Kasumi-1 (cell line): ENCODE data around the gene WNT7A.

ENCODE experiments used
- DNase-seq, 2 experiments: peaks; one replicate each; lab custom pipeline; 2025; lab: John Stamatoyannopoulos, UW

Gene WNT7A

DNA sequence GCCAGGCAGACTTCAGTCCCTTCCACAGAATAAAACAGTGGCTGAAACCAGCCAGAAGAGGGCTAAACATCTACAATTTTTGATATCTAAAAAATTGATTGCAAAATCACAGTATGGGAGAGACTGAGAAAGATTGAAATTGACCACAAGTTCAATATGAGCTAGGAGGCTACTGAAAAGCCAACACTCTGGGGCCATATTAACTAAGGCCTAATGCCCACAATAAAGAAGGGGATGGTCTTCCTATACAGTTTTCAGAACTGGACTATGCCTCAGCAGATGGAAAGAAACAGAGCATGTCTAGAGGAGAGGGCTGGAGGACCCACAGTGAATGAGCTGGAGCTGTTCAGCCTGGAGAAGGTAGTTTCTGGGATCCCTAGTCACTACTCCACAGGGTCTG lies 53.2 kb downstream of the WNT7A start:
- no peak for DNase-seq

DNA sequence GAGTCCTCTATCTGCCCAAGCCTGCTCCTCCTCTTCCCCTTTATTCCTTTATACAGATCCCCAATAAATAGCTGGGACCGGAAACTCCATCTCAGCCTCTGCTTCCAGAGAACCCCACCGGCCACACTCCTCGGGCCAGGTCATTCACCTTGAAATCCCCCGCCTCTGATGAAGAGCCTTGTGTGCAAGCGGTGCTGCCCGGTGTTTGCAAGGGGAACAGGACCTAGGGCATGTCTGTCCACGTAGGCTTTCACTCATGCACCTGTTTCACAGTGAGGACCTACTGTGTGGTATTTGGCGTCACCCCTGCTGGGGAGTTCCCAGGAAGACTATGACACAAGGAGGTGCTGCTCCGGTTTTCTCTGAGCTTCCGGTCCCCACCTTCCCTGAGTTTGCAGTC lies 54.0 kb downstream of the WNT7A start:
- DNase-seq = no peak

DNA sequence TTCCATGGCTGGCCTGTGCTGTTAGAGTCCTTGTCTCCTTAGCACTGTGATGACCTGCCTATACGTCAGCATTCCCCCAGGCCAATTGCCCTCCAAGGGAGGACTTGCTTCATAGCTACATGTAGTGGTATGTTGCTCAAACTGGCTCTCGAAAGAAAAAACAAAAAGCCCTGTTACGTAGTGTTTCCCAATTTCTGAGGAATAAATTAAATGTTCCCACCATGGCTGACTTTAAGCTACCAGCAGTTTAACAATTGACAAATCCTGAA lies 54.6 kb downstream of the WNT7A start:
- DNase-seq = no peak

DNA sequence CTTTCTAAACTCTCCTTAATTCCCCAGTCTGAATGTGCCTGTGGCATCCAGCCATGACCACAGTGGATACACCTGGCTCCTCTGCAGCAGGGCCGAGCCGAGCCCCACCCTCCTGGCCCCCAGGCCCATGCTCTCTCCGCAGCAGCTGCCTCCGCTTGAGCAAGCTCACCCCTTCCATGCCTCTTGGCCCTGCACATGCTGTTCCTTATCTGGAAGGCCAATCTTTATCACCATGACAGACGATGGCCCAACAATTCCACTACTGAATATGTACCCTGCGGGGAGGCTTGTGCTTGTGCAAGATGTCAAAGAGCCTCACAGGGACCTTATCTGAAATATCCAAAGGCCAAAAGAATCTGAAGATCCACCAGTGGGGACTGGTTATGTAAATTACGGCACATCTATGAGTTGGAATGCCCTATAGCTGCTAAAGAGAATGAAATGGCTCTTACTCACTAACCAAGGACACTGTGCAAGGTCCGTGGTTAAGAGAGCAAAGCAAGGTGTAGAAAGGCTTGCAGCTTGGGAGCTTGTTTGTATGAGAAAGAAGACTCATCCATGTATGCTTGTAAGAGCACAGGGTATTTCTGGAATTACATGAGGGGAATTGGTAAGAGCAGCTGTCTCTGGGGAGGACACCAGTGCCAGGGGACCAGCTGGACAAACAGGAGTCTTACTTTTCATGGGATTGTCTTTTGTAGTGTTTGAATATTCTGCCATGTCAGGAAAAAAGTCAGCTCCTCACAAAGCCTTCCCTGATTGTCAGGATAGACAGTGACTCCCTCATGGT lies 55.2 kb downstream of the WNT7A start:
- DNase-seq = no peak

DNA sequence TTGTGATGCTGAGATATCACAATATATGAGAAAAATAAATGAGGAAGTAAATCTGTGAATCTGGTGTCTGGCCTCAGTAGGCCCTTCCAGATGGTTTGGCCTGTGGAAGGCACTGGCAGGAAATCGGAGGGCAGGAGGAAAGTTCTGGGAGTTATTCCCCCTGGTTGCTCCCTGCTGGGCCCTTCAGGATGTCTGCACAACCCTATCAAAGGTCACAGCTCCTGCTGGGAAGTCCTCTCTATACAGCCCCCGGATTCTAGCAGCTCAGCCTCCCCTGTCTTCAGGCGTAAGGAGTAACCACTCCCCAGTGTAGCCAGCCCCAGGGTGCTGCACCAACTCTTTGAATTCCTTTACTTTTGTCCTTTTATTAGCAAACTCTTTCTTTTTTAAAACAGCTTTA lies 56.2 kb downstream of the WNT7A start:
- DNase-seq = no peak

DNA sequence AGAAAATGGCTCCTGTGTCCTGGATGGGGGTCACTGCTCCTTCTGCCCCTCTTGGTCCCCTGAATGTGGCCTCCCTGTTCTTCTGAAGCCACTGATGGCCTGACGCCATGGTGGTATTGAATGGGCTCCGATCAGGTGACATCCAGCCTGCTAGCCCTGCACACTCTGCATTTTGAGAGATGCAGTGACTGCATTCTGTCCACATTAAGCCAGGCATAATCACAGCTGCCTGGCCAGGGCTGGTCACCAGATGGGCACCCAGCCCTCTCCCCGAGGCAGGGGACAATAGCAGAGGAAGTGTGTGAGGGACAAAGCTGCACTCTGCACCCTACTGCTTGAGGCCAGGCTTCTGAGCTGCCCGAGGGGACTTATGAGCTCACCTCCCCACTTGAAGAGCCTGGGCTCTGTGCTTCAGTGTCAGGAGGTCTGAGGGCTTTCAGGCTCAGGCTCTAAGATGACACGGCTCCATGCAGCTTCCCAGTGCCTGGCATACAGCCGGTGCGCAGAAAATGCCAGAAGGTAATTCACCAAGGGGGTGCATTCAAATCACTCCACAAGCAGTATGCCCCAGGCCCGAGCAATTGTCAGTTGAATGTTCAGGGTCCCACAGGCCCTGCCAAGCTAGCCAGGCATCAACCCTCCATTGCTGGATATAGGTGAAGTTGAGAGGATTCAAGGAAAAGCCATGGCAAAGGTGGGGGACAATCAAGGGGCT lies 56.8 kb downstream of the WNT7A start:
- no peak for DNase-seq

DNA sequence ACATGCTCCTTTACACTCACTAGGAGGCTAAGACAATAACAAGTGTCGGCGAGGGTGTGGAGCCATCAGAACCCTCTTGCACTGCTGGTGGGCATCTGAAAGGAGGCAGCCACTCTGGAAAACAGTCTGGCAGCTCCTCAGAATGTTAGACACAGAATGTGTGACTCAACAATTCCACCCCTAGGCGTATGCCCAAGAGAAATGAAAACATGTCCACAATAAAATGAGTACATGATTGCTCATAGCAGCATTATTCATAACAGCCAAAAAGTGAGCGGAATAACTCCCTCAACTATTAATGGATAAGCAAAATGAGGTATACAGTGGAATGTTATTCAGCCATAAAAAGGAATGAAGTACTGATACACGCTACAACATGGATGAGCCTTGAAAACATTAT lies 57.8 kb downstream of the WNT7A start:
- no peak for DNase-seq

DNA sequence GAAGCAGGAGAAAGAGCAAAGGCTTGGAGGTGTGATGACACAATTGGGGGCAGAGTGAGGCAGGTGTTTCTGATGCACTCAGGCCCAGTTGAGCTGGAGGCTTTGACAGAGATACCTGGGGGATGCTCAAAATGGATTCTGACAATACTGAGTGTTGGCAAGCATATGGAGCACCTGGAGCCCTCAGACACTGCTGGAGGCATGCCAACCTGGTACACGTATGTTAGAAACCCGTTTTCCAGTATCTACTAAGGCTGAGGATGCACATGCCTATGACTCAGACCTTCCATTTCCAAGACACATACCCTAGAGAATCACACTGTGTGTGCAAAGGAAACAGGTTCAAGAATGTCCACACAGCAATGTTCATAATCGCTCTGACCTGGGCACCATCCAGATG lies 58.7 kb downstream of the WNT7A start:
- no peak for DNase-seq

DNA sequence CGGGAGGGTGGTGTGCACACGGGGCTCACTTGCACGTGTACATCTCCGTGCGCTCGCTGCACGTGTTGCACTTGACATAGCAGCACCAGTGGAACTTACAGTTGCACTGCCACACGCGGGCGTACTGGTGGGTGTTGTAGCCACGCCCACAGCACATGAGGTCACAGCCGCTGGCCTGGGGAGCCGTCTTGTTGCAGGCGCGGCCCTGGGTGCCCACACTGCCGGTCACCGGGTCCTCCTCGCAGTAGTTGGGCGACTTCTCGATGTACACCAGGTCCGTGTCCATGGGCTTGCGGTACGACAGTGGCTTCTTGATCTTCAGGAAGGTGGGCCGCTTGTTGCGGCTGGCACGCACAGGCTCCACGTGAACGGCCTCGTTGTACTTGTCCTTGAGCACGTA lies 61.0 kb downstream of the WNT7A start:
- no peak for DNase-seq

DNA sequence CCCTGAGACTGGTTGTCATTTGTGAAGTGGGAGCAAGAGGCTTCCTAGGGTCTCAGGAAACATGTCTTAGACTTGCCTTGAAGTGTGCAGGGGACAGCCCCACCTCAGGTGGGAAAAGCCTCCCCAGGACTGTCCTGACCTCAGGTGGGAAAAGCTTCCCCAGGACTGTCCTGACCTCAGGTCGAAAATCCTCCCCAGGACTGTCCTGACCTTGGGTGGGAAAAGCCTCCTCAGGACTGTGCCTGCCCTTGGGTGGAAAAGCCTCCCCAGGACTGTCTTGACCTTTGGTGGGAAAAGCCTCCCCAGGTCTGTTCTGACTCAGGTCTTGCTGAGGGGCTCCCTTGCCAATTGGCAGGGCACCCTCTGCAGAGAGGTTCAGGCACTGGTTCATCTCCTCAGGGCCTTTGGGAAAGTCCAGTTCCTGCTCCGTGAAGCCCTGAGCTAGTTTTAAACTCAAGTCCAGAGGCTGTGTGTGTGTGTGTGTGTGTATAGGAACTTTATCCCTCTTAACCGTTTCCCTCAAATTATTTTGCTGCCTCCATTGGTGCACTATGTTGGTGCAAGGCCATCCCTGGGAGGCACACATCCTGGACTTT lies 64.7 kb downstream of the WNT7A start:
- DNase-seq = no peak

DNA sequence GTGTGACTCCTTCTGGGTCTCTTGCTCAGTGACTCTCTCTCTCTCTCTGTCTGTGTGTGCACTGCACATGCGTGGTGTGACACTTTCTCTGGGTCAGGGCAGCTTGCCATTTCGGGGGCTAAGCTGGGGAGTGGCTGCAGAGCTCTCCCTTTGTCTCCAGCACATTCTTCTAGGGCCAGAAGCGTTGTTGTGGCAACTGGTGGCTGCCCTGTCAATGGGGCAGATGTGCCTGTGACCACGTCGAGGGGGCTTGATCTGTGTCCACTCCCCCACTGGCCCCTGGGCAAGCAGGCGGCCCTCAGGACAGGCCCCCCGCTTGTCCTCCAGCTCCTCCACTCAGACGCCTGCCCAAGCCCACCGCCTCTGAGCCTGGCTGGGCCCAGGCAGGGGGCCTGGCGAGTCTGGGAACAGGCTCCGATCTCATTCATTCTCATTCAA lies 67.8 kb downstream of the WNT7A start:
- DNase-seq = no peak

DNA sequence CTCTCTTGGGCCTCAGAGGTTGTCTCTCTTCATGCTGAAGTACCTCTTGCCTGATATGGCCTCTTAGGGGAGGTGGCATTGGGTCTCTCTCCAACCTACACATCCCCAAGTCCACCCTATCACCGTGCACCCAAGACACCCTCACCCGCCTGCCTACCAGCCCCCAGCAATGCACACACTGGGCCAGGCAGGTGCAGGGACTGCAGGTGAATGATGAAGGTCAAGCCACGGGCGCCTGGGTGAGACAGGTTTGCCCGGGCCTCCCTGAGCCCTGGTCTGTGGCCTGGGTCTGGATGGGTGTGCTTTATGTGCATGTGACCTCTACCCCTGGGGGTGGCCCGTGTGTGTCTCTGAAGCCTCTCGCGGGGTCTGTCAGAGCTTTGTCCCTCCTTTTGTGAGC lies 68.3 kb downstream of the WNT7A start:
- no peak for DNase-seq

DNA sequence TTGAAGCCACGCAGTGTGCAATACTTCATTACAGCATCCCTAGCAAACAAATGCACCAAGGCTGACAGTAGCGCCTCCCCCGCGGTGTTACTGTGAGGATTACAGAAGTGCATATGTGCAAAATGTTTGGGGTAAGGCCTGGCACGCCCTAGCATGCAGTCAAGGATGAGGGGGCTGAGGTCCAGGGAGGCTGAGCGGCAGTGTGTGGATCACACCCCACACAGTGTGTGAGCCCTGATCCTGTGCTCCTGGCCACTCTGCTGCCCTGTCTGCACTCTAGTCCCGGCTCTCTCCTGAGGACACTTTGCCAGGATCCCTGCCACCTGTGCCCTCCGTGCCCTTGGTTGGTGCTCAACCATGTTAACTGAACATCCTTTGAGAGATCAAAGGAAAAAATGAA lies 71.3 kb downstream of the WNT7A start:
- no peak for DNase-seq

DNA sequence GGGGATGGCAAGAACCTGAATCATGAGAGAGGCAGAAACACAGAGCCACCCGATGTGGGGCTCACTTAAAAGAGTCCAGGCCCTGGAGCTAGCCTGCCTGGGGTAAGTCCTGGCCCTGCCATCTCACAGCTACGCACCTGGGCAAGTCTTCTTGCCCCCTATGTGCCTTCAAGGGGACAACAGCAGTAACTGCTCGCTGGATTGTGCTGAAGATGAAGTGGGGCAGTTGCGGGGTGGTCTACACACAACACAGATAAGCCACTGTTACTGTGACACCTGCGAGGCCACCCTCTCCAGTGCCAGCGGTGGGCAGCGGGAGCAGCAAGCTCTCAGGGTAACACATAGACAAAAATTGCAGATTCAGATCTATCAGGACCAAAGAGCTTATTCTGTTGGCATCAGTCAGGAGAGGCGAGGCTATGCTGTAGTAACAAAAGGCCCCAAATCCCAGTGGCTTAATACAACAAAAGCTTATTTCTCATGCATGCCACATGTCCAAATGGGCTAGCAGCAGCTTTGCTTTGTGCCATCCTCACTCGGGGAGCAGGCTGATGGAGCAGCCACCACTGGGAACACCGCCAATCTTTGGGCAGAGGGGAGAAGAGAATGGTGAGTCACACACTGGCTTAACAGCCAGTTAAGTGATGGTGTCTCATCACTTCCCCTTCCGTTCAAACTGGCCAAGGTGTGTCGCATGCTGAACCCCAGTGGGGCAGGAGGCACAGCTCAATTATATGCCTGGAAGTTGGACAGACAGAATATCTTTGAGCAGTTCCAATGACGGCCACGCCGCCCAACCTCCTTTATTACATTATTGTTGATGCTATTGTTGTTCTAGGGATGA lies 78.3 kb downstream of the WNT7A start:
- peak; percentile 41 to 58 for DNase-seq

DNA sequence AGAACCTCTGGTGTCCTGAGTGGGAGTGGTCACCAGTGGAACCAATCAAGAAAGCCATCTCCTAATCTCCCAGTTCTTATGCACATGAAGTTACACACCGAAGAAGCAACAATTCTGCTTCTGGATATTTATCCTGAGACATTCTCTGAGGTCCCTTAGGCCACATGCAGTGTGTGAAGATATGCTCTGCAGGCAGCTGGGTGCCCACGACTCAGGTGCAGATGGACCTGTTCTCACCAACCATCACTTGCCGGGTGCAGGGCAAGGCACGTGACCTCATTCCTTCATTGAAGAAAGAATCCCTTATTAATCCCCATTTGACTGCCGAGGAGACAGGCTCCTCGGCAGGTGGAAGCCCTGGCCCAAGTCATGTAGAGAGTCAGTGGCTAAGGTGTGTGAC lies 79.8 kb downstream of the WNT7A start:
- DNase-seq = no peak

DNA sequence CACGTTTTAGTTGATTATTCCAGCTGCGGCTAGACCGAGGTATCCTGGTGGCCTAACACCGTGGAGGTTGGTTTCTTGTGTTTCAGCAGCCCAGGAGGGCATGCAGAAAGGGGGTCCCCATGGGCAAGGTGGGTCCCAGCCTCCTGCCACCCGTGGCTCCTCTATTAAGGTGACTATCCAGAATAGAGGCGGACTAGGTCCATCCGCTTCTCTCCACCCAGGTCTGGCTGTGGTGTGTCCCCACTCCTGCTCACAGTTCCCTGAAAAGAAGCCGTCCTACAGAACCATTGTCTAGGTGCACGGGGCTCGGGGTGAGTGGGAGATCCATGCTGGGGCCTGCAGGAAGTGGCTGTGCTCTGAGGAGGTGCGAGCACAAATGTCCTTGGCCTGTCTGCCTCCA lies 81.5 kb downstream of the WNT7A start:
- no peak for DNase-seq

DNA sequence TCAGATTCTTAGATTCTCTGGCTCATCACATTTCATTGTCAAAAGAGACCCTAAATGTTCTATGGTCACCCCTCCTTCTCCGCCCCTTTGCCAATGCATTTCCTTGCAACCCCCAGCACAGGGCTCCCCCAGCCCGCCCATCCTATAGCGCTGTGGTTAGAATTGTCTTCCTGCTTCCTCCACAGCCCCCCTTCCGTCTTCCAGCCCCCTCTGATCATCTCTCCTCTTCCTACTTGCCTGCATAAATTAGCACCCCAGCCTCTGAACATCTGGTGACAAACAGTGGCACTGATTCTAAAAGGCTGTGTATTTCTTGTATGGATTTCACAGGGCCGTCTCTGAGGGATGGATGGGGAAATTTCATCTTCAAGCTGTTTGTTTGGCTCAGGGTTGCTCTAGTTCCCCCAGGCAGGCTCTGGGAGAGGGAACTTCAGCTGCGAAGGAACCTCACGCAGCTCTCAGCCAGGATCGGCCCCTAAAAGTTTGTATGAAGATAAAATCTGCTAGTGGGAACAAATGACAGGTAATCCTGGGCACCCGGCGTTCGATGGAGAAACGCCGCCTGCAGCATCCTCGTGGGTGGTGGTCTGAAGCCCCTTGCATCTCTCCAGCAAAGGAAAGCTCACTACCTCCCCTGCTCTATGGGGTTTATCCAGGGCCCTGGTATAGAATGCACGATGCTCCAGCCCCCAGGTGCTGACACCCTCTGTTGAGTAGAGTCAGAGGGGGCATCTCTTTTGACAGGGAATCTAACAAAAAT lies 83.0 kb downstream of the WNT7A start:
- DNase-seq = no peak

DNA sequence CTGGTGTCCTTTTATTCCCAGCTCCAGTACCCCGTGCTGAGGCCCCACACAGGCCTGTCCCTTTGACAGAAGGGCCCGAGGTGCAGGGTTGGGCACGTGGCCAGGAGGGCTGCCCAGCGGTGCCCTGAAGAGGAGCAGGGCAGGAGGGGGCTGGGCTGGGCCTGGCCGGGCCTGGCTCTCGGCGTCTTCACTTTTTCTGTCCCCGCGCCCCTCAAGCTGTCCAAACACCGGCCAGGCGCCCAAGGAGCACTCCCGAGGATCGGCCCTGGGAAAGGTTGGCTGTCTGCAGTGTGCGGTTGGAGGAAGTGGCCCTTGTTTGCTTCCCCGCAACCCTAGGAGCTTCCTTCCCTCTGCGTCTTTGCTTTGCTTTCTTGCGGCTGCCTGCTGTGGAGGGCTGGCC lies 84.1 kb downstream of the WNT7A start:
- DNase-seq = no peak

DNA sequence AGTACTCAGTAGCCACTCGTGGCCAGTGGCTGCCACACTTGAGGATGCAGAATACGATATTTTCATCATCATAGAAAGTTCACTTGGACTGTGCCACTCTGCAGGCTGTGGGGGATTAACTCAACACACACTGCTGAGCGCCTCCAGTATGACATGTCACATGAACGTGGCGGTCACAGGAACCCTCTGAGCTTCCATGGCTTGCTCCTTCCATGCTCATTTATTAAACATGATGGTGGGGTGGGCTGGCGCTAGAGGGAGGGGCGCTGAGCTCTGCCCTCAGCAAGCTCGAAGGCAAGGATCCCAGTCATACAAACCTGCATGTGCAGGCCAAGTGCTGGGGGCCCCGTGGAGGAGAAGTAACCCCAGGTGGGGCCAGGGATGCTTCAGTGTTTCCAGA lies 85.5 kb downstream of the WNT7A start:
- DNase-seq = no peak

DNA sequence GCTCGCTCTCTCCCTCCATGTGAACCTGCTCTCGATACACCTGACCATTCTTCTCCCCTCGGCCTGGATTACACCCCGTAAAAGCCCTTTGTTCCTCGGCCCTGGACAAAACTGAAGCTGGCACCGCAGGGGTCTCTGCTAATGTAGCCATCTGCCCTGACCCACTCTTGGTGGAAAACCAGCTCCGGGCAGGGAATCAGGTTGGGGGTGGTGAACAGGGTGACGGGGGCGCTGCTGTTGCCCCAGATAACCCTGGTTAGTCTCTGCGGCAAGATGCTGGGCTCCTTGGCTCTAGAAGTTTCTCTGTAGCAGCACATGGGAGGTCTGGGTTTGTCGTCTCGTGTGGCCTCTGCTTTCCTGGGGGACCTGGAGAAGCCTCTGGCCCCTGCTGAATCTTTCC lies 86.4 kb downstream of the WNT7A start:
- no peak for DNase-seq

DNA sequence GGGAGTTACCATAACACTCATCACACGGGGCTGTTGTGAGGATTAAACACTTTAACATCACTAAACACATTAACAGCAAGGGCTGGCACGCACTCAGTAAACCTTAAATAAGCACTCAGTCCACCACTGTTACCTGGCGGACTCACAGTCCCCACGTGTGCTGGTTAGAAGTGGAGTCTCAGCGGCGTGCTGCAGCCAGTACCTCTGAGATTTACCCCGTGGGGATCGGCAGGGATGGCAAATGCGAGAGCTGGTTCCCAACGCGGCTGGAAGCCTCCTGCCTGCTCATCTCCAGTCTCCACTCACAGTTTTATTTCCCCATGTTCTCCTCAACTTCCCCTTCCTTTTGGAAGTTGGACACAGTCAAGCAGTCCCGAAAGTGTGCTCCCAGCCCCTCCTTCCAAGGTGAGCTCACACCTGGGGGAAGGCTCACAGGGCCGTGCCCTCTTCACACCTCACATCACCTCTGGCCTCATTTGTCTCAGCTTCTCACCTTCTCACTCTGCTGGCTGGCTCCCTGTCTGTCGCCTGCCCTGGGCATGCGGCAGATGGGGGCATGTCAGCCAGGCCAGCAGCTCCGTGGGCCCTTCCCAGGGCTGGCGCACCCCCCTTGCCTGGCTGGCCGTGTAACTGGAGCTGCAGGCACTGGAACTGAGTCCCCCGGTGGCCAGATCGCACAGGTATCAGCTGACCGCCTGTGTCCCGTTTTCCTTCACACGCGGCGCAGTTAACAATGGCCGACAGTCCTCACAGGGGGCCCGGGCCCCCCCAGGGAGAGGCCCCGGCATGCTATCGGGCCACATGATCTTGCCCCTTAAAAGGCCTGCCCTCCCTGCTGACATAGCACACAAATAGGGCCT lies 87.1 kb downstream of the WNT7A start:
- DNase-seq = no peak
